Brain microvascular endothelial cell (primary cell): ENCODE measurements around the gene FKBP8.

ENCODE experiments used
- DNase-seq: peaks from one replicate; pipeline ENCODE4 v3.0.0-alpha.2; 2020
- H3K27ac ChIP-seq: fragments of 250-450 bp; sonication (Bioruptor Pico); 2 replicates; pipeline ENCODE4 v1.5.1; 2020; ENCODE audit warnings: mild to moderate bottlenecking, moderate library complexity
- H3K27me3 ChIP-seq: fragments of 250-450 bp; sonication (Bioruptor Pico); replicated peaks from 2 replicates; pipeline ENCODE4 v1.5.1; 2020; ENCODE audit warnings: mild to moderate bottlenecking
- H3K36me3 ChIP-seq: fragments of 250-450 bp; sonication (Bioruptor Pico); replicated peaks from 2 replicates; pipeline ENCODE4 v1.5.1; 2020; ENCODE audit warnings: mild to moderate bottlenecking
- H3K4me3 ChIP-seq: 2 replicates; pipeline ENCODE4 v1.5.1; 2011; ENCODE audit warnings: low read depth, mild to moderate bottlenecking, control low read depth, low read length, moderate library complexity
- in situ Hi-C: cut with HindIII; loops from 2 replicates; pipeline ENCODE4 v1.10.0; 2017; ENCODE audit warnings: low sequenced_read_pairs, low pct_ligation_motif_present
- TF ChIP-seq, protein P1 (sequence below): IDR thresholded peaks from 2 replicates; pipeline ENCODE4 v1.5.1; 2011; ENCODE audit warnings: low read depth, mild to moderate bottlenecking, moderate library complexity, low read length, control low read depth, inconsistent platforms; ENCODE audit errors: missing control alignments

The FKBP8 gene

DNA sequence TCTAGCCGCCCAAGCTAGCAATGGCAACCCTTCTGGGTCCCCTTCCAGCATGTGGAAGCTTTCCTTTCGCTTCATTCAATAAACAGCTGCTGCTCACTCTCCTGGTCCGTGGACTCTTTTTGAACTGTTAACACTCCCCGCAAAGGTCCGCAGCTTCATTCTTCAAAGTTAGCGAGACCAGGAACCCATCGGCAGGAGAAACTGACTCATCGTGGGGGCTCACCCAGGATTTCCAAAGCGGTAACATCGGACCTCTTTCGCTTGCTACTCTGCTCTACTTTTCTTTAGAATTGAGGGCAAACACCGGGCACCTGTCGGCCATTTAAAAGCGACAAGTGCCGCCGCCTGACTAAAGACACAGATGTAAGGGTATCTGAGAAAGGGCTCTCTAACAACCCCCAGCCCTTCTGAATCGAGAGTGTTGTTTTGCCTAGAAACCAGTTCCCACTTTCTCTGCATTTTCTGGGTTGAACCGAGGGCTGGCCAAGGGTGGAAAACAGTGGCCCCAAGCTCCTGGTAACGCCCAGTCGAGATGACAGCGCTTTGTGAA lies 34.1 kb upstream of the FKBP8 start:
- H3K36me3 ChIP-seq = peaks cover 44% of the 10 kb centered on the region
- H3K27ac ChIP-seq = no peak overlapping the region
- no peaks in the 10 kb centered on the region for H3K27me3 ChIP-seq
- TF ChIP-seq, protein P1, sequence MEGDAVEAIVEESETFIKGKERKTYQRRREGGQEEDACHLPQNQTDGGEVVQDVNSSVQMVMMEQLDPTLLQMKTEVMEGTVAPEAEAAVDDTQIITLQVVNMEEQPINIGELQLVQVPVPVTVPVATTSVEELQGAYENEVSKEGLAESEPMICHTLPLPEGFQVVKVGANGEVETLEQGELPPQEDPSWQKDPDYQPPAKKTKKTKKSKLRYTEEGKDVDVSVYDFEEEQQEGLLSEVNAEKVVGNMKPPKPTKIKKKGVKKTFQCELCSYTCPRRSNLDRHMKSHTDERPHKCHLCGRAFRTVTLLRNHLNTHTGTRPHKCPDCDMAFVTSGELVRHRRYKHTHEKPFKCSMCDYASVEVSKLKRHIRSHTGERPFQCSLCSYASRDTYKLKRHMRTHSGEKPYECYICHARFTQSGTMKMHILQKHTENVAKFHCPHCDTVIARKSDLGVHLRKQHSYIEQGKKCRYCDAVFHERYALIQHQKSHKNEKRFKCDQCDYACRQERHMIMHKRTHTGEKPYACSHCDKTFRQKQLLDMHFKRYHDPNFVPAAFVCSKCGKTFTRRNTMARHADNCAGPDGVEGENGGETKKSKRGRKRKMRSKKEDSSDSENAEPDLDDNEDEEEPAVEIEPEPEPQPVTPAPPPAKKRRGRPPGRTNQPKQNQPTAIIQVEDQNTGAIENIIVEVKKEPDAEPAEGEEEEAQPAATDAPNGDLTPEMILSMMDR = no peak
- in situ Hi-C loops = loop anchor here (25.0 kb wide), 1 partner anchor 285 kb away; no protein-coding TSS in a partner anchor
- H3K4me3 ChIP-seq = no peak overlapping the region
- DNase-seq = no peak

DNA sequence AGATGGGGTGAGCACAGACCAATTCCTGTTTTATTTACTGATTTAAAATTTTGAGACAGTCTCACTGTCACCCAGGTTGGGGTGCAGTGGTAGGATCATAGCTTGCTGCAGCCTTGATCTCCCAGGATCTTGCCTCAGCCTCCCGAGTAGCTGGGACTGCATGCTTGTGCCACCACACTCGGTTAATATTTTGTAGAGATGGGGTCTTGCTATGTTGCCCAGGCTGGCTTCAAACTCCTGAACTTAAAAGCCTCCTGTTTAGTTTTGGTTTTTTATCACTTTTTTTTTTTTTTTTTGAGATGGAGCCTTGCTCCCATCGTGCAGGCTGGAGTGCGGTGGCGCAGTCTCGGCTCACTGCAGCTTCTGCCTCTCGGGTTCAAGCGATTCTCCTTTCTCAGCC lies 33.0 kb upstream of the FKBP8 start:
- TF ChIP-seq, protein P1 = no peak

DNA sequence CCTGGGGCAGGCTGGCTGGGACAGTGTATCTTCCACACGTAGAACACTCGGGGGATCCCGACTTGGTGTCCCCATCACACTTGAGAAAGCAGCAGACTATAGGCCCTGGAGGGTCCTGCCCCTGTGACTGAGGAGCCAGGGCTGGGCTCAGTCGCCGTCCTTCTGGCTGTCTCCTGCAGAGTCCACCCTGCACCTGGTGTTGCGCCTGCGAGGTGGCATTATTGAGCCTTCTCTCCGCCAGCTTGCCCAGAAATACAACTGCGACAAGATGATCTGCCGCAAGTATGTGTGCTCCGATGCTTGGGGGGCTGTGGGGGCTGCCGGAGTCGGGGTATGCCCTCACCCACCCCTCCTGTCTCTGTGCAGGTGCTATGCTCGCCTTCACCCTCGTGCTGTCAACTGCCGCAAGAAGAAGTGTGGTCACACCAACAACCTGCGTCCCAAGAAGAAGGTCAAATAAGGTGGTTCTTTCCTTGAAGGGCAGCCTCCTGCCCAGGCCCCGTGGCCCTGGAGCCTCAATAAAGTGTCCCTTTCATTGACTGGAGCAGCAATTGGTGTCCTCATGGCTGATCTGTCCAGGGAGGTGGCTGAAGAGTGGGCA lies 31.4 kb upstream of the FKBP8 start:
- TF ChIP-seq, protein P1 = no peak
- no peak for DNase-seq
- Histone ChIP-seq H3K27ac (no peak overlapping the region), H3K27me3 (no peaks in the 10 kb centered on the region), H3K4me3 (no peak overlapping the region), H3K36me3 (peaks cover 48% of the 10 kb centered on the region)
- in situ Hi-C loops = loop anchor here (25.0 kb wide), 1 partner anchor 288 kb away; no protein-coding TSS in a partner anchor

More for the DNA sequence above, 33.0 kb upstream of the FKBP8 start:
- Histone ChIP-seq H3K36me3 (peaks cover 44% of the 10 kb centered on the region), H3K27ac (no peak overlapping the region), H3K4me3 (no peak overlapping the region), H3K27me3 (no peaks in the 10 kb centered on the region)
- in situ Hi-C loops = loop anchor here (25.0 kb wide), 1 partner anchor 286 kb away; no protein-coding TSS in a partner anchor
- DNase-seq = no peak

DNA sequence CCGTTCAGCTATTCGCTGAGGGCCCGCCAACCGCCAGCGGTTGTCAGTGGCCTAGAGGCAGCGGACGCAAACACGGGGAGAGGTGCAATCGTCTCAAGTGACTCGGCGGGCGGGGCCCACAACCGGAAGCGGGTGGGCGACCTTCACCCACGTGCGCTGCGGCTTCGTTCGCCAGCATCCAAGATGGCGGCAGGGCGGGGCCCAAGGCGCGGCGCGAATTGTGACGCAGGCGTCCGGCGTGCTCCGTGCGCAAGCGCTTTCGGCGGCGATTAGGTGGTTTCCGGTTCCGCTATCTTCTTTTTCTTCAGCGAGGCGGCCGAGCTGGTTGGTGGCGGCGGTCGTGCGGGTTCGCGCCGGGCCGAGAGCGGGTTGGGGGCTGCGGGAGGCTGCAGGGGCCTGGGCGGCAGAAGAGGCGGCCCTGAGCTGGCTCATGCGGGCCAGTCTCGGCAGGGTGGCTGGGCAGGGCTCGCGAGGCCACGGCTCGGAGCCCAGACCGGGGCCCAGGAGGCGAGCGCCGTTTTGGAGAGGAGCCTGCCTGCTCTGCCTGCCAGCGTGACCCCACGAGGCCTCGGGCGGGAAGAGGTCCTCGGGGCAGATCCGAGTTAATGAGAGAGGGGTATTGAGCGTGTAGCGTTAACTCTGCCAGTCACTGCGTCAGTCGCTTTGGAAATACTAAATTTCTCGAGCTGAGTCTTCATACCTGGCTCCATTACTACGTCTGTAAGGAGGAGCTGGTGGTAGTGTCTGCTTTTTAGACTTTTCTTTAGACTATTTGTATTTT lies 28.4 kb upstream of the FKBP8 start, which contains the start of gene UBA52:
UBA52 (plus strand) TSS at position 294 of the 781 bp plus-strand sequence. CDS start 1,444 bp downstream, outside the sequence.
- peak within 1 kb of the TSS; percentile 83 for H3K27ac ChIP-seq
- no peaks in the 10 kb centered on the region for H3K27me3 ChIP-seq
- in situ Hi-C loops = no loop called here
- H3K4me3 ChIP-seq = peak within 1 kb of the TSS; percentile 98
- DNase-seq = peak; percentile 96
- TF ChIP-seq, protein P1 = peak; percentile 1
- H3K36me3 ChIP-seq = peaks cover 72% of the 10 kb centered on the region

DNA sequence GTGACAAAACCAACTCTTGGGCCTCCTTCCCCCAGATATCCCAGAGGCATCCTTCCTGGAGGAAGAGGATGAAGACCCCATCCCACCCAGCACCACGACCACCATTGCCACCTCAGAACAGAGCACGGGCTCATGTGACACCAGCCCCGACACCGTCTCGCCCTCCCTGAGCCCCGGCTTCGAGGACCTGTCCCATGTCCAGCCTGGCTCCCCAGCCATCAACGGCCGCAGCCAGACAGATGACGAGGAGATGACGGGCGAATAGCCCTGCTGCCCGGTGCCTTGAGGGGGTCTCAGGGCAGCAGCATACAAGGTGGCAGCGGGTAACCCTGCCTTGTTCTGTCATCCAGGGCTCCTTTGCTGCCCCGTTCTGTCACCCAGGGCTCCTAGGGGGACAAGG lies 25.0 kb upstream of the FKBP8 start:
- Histone ChIP-seq H3K4me3 (no peak overlapping the region), H3K27ac (no peak overlapping the region), H3K27me3 (no peaks in the 10 kb centered on the region), H3K36me3 (peaks cover 67% of the 10 kb centered on the region)
- no peak for DNase-seq
- in situ Hi-C loops = no loop called here
- TF ChIP-seq, protein P1 = no peak
